Gastrocnemius medialis (tissue), 4 donors: ENCODE results near the gene TMEM53.

Experiments
- CTCF ChIP-seq, 5 experiments: fragments of 450-650 bp in 3 of 5; fragments of 200-600 bp in 2 of 5; sonication (generic) in 2 of 5; IDR thresholded peaks in 4 of 5; conservative IDR thresholded peaks in 1 of 5; 1 replicate in 4 of 5; 2 replicates in 1 of 5; pipeline ENCODE4 v1.5.1; 2016 to 2019; ENCODE audit warnings: antibody characterized with exemption in 5 of 5, mild to moderate bottlenecking in 3 of 5, moderate library complexity in 3 of 5
- POLR2A ChIP-seq, 2 donors: fragments of 450-650 bp; IDR thresholded peaks; one replicate each; pipeline ENCODE4 v1.6.1; 2017; ENCODE audit warnings: antibody characterized with exemption in 2 of 2, mild to moderate bottlenecking in 2 of 2, moderate library complexity in 2 of 2

GRCh38 chr1:44603718-44604117, 70.6 kb downstream of the TMEM53 start:
- no peak for TF ChIP-seq CTCF (IDR thresholded peaks at IDR 0.05 in 4 of 5, conservative IDR thresholded peaks at IDR 0.05 in 1 of 5)
- no peak for TF ChIP-seq POLR2A (IDR thresholded peaks at IDR 0.05)
